NB4 (cell line): ENCODE data around the gene CTDSPL.

Experiments used
- DNase-seq: peaks from one replicate; pipeline ENCODE4 v3.0.0; 2010; ENCODE audit warnings: low read depth
- H3K4me3 ChIP-seq: one replicate; pipeline ENCODE4 v1.5.1; 2011; ENCODE audit warnings: mild to moderate bottlenecking, low read depth, low read length, moderate library complexity
- CTCF ChIP-seq: IDR thresholded peaks from one replicate; pipeline ENCODE4 v1.5.1; 2012; ENCODE audit warnings: low read depth, low read length
- MAX ChIP-seq: IDR thresholded peaks from 2 replicates; pipeline ENCODE4 v1.6.1; 2011; ENCODE audit warnings: low read depth, low read length
- MYC ChIP-seq: IDR thresholded peaks from 2 replicates; pipeline ENCODE4 v1.6.1; 2011; ENCODE audit warnings: low read depth, low read length
- POLR2A ChIP-seq: IDR thresholded peaks from 2 replicates; pipeline ENCODE4 v1.6.1; 2011; ENCODE audit warnings: mild to moderate bottlenecking; ENCODE audit not compliant: insufficient read length; ENCODE audit errors: extremely low read depth

CTDSPL gene

GRCh38 chr3:37935290-37935668 lies 73.6 kb downstream of the CTDSPL start:
- no peak overlapping the region for H3K4me3 ChIP-seq
- DNase-seq = no peak
- TF ChIP-seq MAX = no peak
- no peak for TF ChIP-seq POLR2A
- no peak for TF ChIP-seq CTCF
- TF ChIP-seq MYC = no peak

DNA sequence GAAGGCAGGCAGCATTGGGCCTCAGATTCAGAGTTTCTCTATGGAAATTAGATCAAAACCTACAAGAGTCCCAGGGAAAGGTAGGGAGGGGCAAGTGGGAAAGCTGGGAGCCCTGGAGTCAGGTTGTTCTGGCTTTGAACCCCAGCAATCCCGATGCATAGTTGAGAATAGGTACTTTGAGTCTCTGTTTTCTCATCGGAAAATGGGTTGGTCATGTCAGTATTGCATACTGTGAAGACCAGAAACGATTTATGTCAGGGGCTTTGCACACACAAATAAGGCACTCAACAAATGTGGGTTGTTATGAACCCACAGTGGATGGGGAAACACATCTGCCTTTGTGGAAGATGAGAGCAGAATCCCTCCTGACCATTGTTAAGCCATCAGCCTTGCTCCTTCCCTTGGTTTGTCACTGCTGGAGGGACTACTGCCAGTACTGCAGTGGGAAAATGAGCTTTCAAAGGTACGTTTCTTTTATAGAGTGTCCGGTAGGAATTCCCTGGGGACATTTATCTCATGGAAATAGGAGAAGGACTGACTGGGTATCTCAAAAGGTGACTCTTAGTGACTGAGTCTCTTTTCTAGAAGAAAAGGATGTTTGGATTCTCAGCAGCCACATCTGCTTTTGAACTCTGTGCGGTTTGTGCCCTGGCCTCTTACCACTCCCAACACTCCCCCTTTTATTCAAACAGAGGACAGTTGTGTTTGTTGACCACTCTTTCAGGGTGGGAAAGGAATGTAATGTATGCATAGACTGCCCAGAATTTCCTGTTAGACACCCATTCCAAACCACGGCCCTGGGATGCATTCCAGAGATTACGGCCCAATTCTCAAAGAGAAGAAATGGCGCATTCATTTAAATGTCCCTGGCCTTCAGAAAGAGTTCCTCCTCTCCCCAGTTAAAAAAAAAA lies 74.3 kb downstream of the CTDSPL start:
- DNase-seq = no peak
- TF ChIP-seq CTCF (no peak), MAX (no peak), MYC (no peak), POLR2A (no peak)

GRCh38 chr3:37937156-37937555 lies 75.5 kb downstream of the CTDSPL start:
- H3K4me3 ChIP-seq = no peak overlapping the region
- TF ChIP-seq POLR2A = no peak
- DNase-seq = no peak

More for the DNA sequence above, 74.3 kb downstream of the CTDSPL start:
- no peak overlapping the region for H3K4me3 ChIP-seq

DNA sequence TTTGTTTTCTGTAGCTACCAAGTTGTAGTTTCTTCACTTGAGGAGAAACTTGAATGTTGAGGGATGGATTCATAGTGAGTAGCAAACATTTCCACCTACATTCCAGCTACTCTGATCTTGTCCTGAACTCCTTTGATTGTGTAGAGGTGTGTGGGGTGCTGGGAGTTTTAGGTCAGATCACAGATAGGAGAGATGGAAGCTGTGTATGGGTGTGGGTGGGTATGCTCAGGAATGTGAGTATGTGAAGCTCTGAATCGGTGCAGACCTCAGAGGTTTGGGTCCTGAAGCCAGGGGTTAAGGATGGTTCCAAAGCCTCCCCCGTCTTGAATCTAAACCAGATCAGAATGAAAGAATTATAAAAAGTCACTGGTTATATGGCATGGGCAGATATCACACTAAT lies 76.3 kb downstream of the CTDSPL start:
- no peak overlapping the region for H3K4me3 ChIP-seq
- no peak for DNase-seq
- TF ChIP-seq MYC (no peak), CTCF (no peak), POLR2A (no peak), MAX (no peak)

DNA sequence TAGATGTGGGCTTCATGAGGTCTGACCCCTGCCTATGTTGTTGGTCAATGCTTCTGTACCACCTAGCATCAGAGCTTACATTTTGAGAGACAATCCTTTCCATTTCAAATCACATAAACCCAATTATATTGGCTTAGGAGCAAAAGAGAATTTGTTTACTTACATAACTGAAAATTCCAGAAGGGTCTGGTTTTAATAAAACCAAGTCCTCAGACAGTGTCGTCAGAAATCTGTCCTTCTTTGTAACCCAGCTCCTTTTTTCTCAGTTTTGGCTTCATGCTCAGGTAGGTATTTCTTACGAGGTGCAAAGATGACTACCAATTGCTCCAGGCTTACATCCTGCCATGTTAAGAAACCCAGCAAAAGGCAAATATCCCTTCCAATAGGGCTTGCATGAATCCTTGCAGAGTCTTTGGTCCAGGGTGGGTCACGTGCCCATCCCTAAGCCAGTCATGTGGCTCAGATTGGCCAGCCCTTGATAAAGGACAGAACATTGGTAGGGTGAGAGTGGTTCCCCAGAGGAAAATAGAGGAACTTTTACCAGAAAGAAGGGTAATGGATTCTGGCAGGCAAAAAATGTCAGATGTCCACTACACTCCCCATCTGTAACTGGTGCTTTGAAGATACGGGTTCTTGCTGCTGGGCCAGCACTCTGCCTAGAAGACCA lies 78.7 kb downstream of the CTDSPL start:
- no peak for DNase-seq
- no peak for TF ChIP-seq MAX
- no peak for TF ChIP-seq POLR2A
- TF ChIP-seq CTCF = no peak
- no peak for TF ChIP-seq MYC
- H3K4me3 ChIP-seq = no peak overlapping the region

GRCh38 chr3:37941608-37942508 lies 80.2 kb downstream of the CTDSPL start:
- TF ChIP-seq MYC (no peak), MAX (no peak), POLR2A (no peak), CTCF (no peak)
- DNase-seq = no peak
- no peak overlapping the region for H3K4me3 ChIP-seq
